Nephron progenitor cell (in vitro differentiated cells): ENCODE data around the gene GRHPR.
A peak's percentile ranks its signal among the peaks of the same experiment; 100 is the strongest.

Experiments used
- DNase-seq: peaks from one replicate; pipeline ENCODE4 v3.0.0; 2021
- H3K27ac Mint-ChIP-seq: 2 replicates; pipeline ENCODE4 v1.8.0; 2021; ENCODE audit warnings: mild to moderate bottlenecking, moderate library complexity, mixed read lengths
- H3K27me3 Mint-ChIP-seq: 2 replicates; pipeline ENCODE4 v1.8.0; 2021; ENCODE audit warnings: mild to moderate bottlenecking, low read depth, mixed read lengths; ENCODE audit not compliant: poor library complexity
- H3K36me3 Mint-ChIP-seq: 2 replicates; pipeline ENCODE4 v1.8.0; 2021; ENCODE audit warnings: low read depth, mixed read lengths
- H3K4me1 Mint-ChIP-seq: 2 replicates; pipeline ENCODE4 v1.8.0; 2021; ENCODE audit warnings: mixed read lengths
- H3K4me3 Mint-ChIP-seq: 2 replicates; pipeline ENCODE4 v1.8.0; 2021; ENCODE audit warnings: mild to moderate bottlenecking, moderate library complexity, mixed read lengths
- H3K9me3 Mint-ChIP-seq: 2 replicates; pipeline ENCODE4 v1.8.0; 2021; ENCODE audit warnings: mild to moderate bottlenecking, moderate library complexity, mixed read lengths
- CTCF ChIP-seq: fragments of 200-600 bp; sonication (generic); IDR thresholded peaks from 2 replicates; pipeline ENCODE4 v1.5.0; 2021; ENCODE audit warnings: antibody characterized with exemption

Gene GRHPR

DNA sequence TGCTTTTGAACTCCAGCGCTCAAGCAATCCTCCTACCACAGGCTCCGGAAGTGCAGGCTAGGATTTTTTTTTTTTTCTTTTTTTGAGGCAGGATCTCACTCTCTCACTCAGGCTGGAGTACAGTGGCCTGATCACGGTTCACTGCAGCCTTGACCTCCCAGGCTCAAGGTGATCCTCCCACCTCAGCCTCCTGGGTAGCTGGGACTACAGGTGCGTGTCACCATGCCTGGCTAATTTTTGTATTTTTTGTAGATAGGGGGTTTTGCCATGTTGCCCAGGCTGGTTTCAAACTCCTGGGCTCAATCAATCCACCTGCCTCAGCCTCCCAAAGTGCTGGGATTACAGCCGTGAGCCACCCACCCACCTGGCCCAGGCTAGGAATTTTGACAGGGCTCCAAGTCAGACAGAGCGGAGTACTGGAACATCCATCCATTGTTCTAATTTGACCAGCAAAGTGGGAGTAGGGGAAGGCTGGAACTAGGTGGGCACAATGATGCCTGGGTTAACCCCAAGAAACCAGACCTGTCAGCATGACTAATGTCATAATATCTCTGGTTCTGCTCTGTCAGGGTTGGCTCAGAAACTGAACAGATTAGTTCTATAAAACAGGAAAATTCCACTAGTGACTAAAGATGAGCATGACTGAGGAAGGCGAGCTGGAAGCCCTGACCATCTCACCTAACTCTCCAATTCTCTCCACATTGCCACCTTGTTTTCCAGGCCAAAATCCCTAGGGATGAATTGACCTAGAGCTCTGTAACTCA, 33.6 kb downstream of the GRHPR start:
- peaks cover 70% of the 10 kb centered on the region for H3K36me3 Mint-ChIP-seq
- no peak for DNase-seq
- no peaks in the 10 kb centered on the region for H3K27me3 Mint-ChIP-seq
- H3K27ac Mint-ChIP-seq, result no peak overlapping the region
- no peak overlapping the region for H3K4me3 Mint-ChIP-seq
- TF ChIP-seq CTCF, result no peak
- H3K4me1 Mint-ChIP-seq, result no peaks in the 10 kb centered on the region
- H3K9me3 Mint-ChIP-seq, result peaks cover 31% of the 10 kb centered on the region

- Mint-ChIP-seq H3K36me3 (peaks cover 70% of the 10 kb centered on the region), H3K9me3 (peaks cover 32% of the 10 kb centered on the region), H3K27me3 (no peaks in the 10 kb centered on the region), H3K4me1 (no peaks in the 10 kb centered on the region), H3K27ac (no peak overlapping the region), H3K4me3 (no peak overlapping the region)
- no peak for TF ChIP-seq CTCF
- DNase-seq, result no peak
These were observed 34.3 kb downstream of the GRHPR start for GRCh38 chr9:37456817-37457216.

DNA sequence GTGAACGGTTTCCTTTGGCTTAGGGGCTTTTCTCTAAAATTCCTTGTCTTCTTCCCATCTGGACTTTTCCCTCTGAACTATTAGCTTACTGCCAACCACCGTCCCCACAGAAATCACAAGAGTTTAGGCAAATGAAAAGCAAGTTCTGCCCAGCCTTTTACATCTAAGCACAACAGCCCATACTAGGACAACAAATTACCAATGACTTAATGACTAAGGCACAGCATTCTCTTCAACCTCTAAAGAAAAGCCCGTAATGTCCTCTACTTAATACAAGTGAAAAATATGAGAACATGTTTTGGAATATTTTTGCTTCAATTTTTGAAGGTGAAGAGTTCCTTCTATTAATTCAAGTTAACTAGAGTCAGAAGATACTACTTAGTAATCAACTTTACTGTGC, 41.5 kb downstream of the GRHPR start:
- peak overlapping the region; percentile 93 for H3K4me3 Mint-ChIP-seq
- TF ChIP-seq CTCF, result no peak
- H3K36me3 Mint-ChIP-seq, result peaks cover 32% of the 10 kb centered on the region
- H3K9me3 Mint-ChIP-seq, result peaks cover 3% of the 10 kb centered on the region
- H3K4me1 Mint-ChIP-seq, result peaks cover 34% of the 10 kb centered on the region
- DNase-seq, result no peak
- H3K27ac Mint-ChIP-seq, result peak overlapping the region; percentile 66
- no peaks in the 10 kb centered on the region for H3K27me3 Mint-ChIP-seq

DNA sequence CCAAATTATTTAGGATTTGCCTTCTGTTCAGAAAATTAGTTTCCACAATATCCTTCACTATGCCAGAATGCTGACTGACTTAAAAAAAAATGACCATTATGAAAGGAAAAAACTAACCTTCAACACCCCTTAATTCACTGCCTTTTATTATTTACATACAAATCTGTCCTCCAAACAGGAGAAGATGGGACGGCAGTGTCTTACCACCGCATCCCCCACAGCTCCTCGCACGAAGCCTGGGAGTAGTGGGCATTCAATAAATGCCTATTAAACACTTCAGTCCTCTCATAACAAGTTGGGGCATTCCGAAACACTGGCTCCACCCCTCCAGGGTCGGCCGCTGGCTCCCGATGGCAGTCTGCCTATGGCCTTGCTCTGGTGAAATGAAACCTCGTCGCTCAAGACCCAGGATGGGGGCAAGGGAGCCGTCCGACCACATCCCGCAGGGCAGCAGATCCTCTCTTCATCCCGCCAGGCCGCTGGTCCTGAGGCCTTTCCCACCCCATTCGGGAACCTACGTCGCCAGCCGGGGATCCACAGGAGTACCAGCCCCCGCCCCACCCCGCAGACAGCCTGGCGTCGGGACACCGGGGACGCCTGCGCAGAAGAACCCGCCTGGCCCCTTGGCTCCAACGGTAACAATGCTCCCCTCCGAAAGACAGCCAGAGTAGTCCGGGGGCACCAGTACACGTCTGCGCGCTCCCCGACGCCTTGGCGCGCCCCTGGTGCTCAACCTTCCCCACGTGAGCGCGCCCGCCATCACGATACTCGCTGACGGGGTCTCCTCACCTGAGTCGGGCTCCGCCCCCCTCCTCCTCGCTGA, 42.1 kb downstream of the GRHPR start:
- peaks cover 34% of the 10 kb centered on the region for H3K4me1 Mint-ChIP-seq
- peak overlapping the region; percentile 93 for H3K4me3 Mint-ChIP-seq
- DNase-seq, result no peak
- TF ChIP-seq CTCF, result no peak
- H3K27ac Mint-ChIP-seq, result peak overlapping the region; percentile 100
- H3K36me3 Mint-ChIP-seq, result peaks cover 26% of the 10 kb centered on the region
- H3K9me3 Mint-ChIP-seq, result peaks cover 3% of the 10 kb centered on the region
- no peaks in the 10 kb centered on the region for H3K27me3 Mint-ChIP-seq

GRCh38 chr9:37465249-37466036, 42.9 kb downstream of the GRHPR start, which contains the start of gene ZBTB5:
ZBTB5 (minus strand) TSS chr9:37465450; CDS start chr9:37442551, 22,899 bp downstream.
- peak; percentile 99 for DNase-seq
- H3K27ac Mint-ChIP-seq, result peak within 1 kb of the TSS; percentile 100
- H3K27me3 Mint-ChIP-seq, result no peaks in the 10 kb centered on the region
- TF ChIP-seq CTCF, result no peak
- peak within 1 kb of the TSS; percentile 93 for H3K4me3 Mint-ChIP-seq
- H3K9me3 Mint-ChIP-seq, result peaks cover 3% of the 10 kb centered on the region
- H3K36me3 Mint-ChIP-seq, result peaks cover 25% of the 10 kb centered on the region
- peaks cover 34% of the 10 kb centered on the region for H3K4me1 Mint-ChIP-seq
